ENCODE measurements around the gene PSTPIP2. TPM values are rescaled to one million over a fixed set of nuclear protein-coding genes. Genes with fewer than 3 reads are reported as not detected.
"Not testable (repeated sequence)": the region's sequence is repeated elsewhere in the genome, so short reads cannot be mapped to it uniquely, and the experiment has no call there.

Gene PSTPIP2
- total RNA-seq, 2 donors from 2014 or later, result 7.0 to 21.1 TPM

GRCh38 chr18:45967007-45967706, 104.9 kb downstream of the PSTPIP2 start, which contains the start of gene EPG5:
Gene EPG5 (minus strand): TSS chr18:45967329. CDS start chr18:45967239, 90 bp downstream.
- whole genome bisulfite sequencing, result under 1% methylated on average over 50 of the region's 50 CpGs
- TF ChIP-seq POLR2AphosphoS5 (IDR thresholded peaks at IDR 0.05), result peak; percentile 98
- TF ChIP-seq CTCF (IDR thresholded peaks at IDR 0.05), result no peak
- TF ChIP-seq POLR2A (IDR thresholded peaks at IDR 0.05), result peak; percentile 54
- DNase-seq (ENCODE audit: low spot score), result peak; percentile 97
- Histone ChIP-seq H3K4me1 (replicated peaks) (peaks cover 5% of the 10 kb centered on the region), H3K27ac (peak within 1 kb of the TSS; percentile 70 to 76), H3K4me3 (peak within 1 kb of the TSS; percentile 54 to 91), H3K36me3 (no peaks in the 10 kb centered on the region), H3K9me3 (no peaks in the 10 kb centered on the region), H3K27me3 (replicated peaks; ENCODE audit: insufficient read depth) (no peaks in the 10 kb centered on the region)
- intact Hi-C loops (cut with DNase I), result no loop called here

GRCh38 chr18:45964913-45965312, 107.1 kb downstream of the PSTPIP2 start:
- H3K4me1 ChIP-seq (replicated peaks); H3K27me3 ChIP-seq (replicated peaks; ENCODE audit: insufficient read depth); H3K27ac ChIP-seq; intact Hi-C loops (cut with DNase I); H3K4me3 ChIP-seq; H3K9me3 ChIP-seq; DNase-seq (ENCODE audit: low spot score); H3K36me3 ChIP-seq: not testable (repeated sequence)
- WGBS, result 94% methylated on average over 5 of the region's 5 CpGs

GRCh38 chr18:45962866-45963265, 109.2 kb downstream of the PSTPIP2 start:
- intact Hi-C loops (cut with DNase I), result no loop called here
- DNase-seq (ENCODE audit: low spot score), result no peak
- 88% methylated on average over 5 of the region's 5 CpGs for WGBS
- Histone ChIP-seq H3K4me3 (no peak overlapping the region), H3K27ac (no peak overlapping the region), H3K27me3 (replicated peaks; ENCODE audit: insufficient read depth) (no peaks in the 10 kb centered on the region), H3K9me3 (no peaks in the 10 kb centered on the region), H3K4me1 (replicated peaks) (peaks cover 5% of the 10 kb centered on the region), H3K36me3 (no peaks in the 10 kb centered on the region)
- TF ChIP-seq POLR2AphosphoS5 (IDR thresholded peaks at IDR 0.05), result no peak
- no peak for TF ChIP-seq POLR2A (IDR thresholded peaks at IDR 0.05)
- no peak for TF ChIP-seq CTCF (IDR thresholded peaks at IDR 0.05)

- intact Hi-C loops (cut with DNase I), result no loop called here
- 68% methylated on average over 2 of the region's 2 CpGs for WGBS
- TF ChIP-seq POLR2A (IDR thresholded peaks at IDR 0.05) (no peak), POLR2AphosphoS5 (IDR thresholded peaks at IDR 0.05) (no peak), CTCF (IDR thresholded peaks at IDR 0.05) (no peak)
These were observed 109.6 kb downstream of the PSTPIP2 start for GRCh38 chr18:45962461-45962860.

GRCh38 chr18:45959484-45959883, 112.6 kb downstream of the PSTPIP2 start:
- H3K4me1 ChIP-seq (replicated peaks); H3K9me3 ChIP-seq; H3K36me3 ChIP-seq; DNase-seq (ENCODE audit: low spot score); H3K4me3 ChIP-seq; H3K27me3 ChIP-seq (replicated peaks; ENCODE audit: insufficient read depth); H3K27ac ChIP-seq; intact Hi-C loops (cut with DNase I): not testable (repeated sequence)
- WGBS, result 94% methylated on average over 7 of the region's 7 CpGs

More at GRCh38 chr18:45962461-45962860, 109.6 kb downstream of the PSTPIP2 start:
- no peak for DNase-seq (ENCODE audit: low spot score)
- Histone ChIP-seq H3K27ac (no peak overlapping the region), H3K9me3 (no peaks in the 10 kb centered on the region), H3K27me3 (replicated peaks; ENCODE audit: insufficient read depth) (no peaks in the 10 kb centered on the region), H3K36me3 (no peaks in the 10 kb centered on the region), H3K4me1 (replicated peaks) (peaks cover 5% of the 10 kb centered on the region), H3K4me3 (no peak overlapping the region)

- Histone ChIP-seq H3K27me3 (replicated peaks; ENCODE audit: insufficient read depth) (no peaks in the 10 kb centered on the region), H3K4me1 (replicated peaks) (no peaks in the 10 kb centered on the region), H3K4me3 (no peak overlapping the region), H3K27ac (no peak overlapping the region), H3K36me3 (no peaks in the 10 kb centered on the region), H3K9me3 (no peaks in the 10 kb centered on the region)
- no peak for TF ChIP-seq CTCF (IDR thresholded peaks at IDR 0.05)
- TF ChIP-seq POLR2A (IDR thresholded peaks at IDR 0.05), result no peak
- no peak for TF ChIP-seq POLR2AphosphoS5 (IDR thresholded peaks at IDR 0.05)
- intact Hi-C loops (cut with DNase I), result no loop called here
- DNase-seq (ENCODE audit: low spot score), result no peak
These were observed 113.3 kb downstream of the PSTPIP2 start for GRCh38 chr18:45958730-45959129.

Measured in prostate gland (tissue), 2 donors.